ENCODE results near the gene MCF2L. TPM values are rescaled to one million over a fixed set of nuclear protein-coding genes. Genes with fewer than 3 reads are reported as not detected.

The MCF2L gene
- total RNA-seq, 2 donors from 2014 or later: 48.0 to 49.9 TPM

DNA sequence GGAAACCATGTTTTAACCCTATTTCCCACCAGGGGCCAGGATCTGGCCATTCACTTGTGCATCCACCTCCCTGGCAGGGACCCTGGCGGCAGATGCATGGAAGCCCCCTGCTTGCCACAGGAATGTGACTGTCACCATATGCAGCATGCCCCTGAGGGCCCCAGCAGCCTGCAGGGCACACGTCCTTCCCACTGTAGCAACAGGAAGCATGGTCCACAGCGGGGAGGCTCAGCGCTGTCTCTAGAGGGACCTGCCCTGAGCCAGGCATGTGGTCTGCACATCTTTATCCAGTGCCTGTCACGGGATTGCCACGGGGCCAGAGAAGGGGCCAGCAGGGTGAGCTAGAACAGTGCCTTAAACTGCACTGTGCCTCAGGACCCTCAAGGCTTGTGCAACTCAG is 34.9 kb upstream of the MCF2L start:
- no peaks in the 10 kb centered on the region for H3K36me3 ChIP-seq (ENCODE audit: control insufficient read depth, insufficient read depth, low read length)
- no peaks in the 10 kb centered on the region for H3K27me3 ChIP-seq (ENCODE audit: control insufficient read depth, insufficient read depth, low read length, poor library complexity, severe bottlenecking)
- no peak for DNase-seq
- Mint-ChIP-seq H3K9me3 (peaks cover 5% of the 10 kb centered on the region), H3K4me3 (no peak overlapping the region), H3K36me3 (ENCODE audit: low read depth) (peaks cover 5% of the 10 kb centered on the region), H3K4me1 (peaks cover 5% of the 10 kb centered on the region), H3K27ac (no peak overlapping the region), H3K27me3 (ENCODE audit: insufficient read depth) (no peaks in the 10 kb centered on the region)
- H3K4me3 ChIP-seq (ENCODE audit: low read length): no peak overlapping the region
- WGBS, 2 experiments (ENCODE audit: insufficient coverage in 1 of 2, insufficient read length in 1 of 2): 66 to 77% methylated on average over 3 to 6 of the region's 6 CpGs
- H3K9me3 ChIP-seq (ENCODE audit: control insufficient read depth, low read length): no peaks in the 10 kb centered on the region
- H3K27ac ChIP-seq (ENCODE audit: low read depth, low read length): no peak overlapping the region
- no peak overlapping the region for H3K9ac ChIP-seq (ENCODE audit: extremely low read depth, low read length, poor library complexity, severe bottlenecking)
- no peaks in the 10 kb centered on the region for H3K4me1 ChIP-seq (ENCODE audit: control insufficient read depth, insufficient read depth, low read length)
- TF ChIP-seq, protein P1, sequence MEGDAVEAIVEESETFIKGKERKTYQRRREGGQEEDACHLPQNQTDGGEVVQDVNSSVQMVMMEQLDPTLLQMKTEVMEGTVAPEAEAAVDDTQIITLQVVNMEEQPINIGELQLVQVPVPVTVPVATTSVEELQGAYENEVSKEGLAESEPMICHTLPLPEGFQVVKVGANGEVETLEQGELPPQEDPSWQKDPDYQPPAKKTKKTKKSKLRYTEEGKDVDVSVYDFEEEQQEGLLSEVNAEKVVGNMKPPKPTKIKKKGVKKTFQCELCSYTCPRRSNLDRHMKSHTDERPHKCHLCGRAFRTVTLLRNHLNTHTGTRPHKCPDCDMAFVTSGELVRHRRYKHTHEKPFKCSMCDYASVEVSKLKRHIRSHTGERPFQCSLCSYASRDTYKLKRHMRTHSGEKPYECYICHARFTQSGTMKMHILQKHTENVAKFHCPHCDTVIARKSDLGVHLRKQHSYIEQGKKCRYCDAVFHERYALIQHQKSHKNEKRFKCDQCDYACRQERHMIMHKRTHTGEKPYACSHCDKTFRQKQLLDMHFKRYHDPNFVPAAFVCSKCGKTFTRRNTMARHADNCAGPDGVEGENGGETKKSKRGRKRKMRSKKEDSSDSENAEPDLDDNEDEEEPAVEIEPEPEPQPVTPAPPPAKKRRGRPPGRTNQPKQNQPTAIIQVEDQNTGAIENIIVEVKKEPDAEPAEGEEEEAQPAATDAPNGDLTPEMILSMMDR (conservative IDR thresholded peaks at IDR 0.05): no peak

DNA sequence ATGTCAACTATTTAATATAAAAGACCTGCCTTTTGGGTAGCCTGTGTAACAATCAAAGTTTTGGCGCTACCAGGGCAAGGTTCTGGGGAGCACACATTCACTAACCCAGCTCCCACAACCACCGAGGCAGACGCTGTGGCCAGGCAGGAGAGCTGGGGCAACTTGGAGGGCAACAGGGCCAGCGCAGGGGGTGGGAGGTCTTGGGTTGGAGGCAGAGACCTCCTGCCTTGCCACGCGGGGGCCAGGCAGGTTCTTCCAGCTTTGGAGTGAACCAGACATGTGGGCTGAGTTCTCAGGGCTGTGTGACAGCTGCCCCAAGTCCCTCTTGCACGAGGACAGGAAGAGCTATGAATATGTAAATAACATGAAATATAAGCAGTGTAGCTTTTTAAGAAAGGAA is 30.3 kb upstream of the MCF2L start:
- H3K4me1 Mint-ChIP-seq: peaks cover 2% of the 10 kb centered on the region
- no peak overlapping the region for H3K27ac Mint-ChIP-seq
- H3K4me3 Mint-ChIP-seq: no peak overlapping the region
- H3K36me3 Mint-ChIP-seq (ENCODE audit: low read depth): peaks cover 5% of the 10 kb centered on the region
- 89 to 93% methylated on average over 5 to 7 of the region's 7 CpGs for WGBS, 2 experiments (ENCODE audit: insufficient coverage in 1 of 2, insufficient read length in 1 of 2)
- H3K4me1 ChIP-seq (ENCODE audit: control insufficient read depth, insufficient read depth, low read length): no peaks in the 10 kb centered on the region
- no peaks in the 10 kb centered on the region for H3K27me3 ChIP-seq (ENCODE audit: control insufficient read depth, insufficient read depth, low read length, poor library complexity, severe bottlenecking)
- H3K9me3 Mint-ChIP-seq: peaks cover 15% of the 10 kb centered on the region
- H3K9ac ChIP-seq (ENCODE audit: extremely low read depth, low read length, poor library complexity, severe bottlenecking): no peak overlapping the region
- H3K27ac ChIP-seq (ENCODE audit: low read depth, low read length): no peak overlapping the region
- no peaks in the 10 kb centered on the region for H3K36me3 ChIP-seq (ENCODE audit: control insufficient read depth, insufficient read depth, low read length)
- H3K4me3 ChIP-seq (ENCODE audit: low read length): no peak overlapping the region
- no peaks in the 10 kb centered on the region for H3K27me3 Mint-ChIP-seq (ENCODE audit: insufficient read depth)
- peaks cover 4% of the 10 kb centered on the region for H3K9me3 ChIP-seq (ENCODE audit: control insufficient read depth, low read length)
- TF ChIP-seq, protein P1 (conservative IDR thresholded peaks at IDR 0.05): no peak
- no peak for DNase-seq

DNA sequence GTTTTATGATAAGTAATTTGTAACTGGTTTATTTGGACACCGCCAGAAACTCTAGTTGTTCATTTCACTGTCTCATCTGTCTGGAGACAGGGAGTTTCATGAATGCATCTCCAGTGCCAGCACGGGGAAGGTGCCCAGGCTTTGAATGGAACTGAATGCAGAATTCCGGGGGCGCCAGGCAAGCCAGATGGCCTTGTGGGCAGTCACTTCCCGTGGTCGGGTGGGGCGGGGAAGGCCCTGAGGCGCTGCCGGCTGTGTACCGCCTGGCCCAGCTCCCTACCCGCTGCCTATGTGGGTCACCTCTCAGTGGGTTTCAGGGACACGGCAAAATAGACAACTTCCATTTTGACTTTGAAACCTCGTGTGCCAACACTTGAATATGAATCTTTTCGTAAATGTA is 28.8 kb upstream of the MCF2L start:
- no peak overlapping the region for H3K4me3 ChIP-seq (ENCODE audit: low read length)
- peaks cover 2% of the 10 kb centered on the region for H3K4me1 Mint-ChIP-seq
- peaks cover 5% of the 10 kb centered on the region for H3K36me3 Mint-ChIP-seq (ENCODE audit: low read depth)
- H3K4me3 Mint-ChIP-seq: no peak overlapping the region
- no peaks in the 10 kb centered on the region for H3K27me3 ChIP-seq (ENCODE audit: control insufficient read depth, insufficient read depth, low read length, poor library complexity, severe bottlenecking)
- H3K4me1 ChIP-seq (ENCODE audit: control insufficient read depth, insufficient read depth, low read length): no peaks in the 10 kb centered on the region
- H3K9me3 Mint-ChIP-seq: peaks cover 15% of the 10 kb centered on the region
- TF ChIP-seq, protein P1 (conservative IDR thresholded peaks at IDR 0.05): no peak
- DNase-seq: no peak
- WGBS, 2 experiments (ENCODE audit: insufficient coverage in 1 of 2, insufficient read length in 1 of 2): 92 to 93% methylated on average over 12 to 14 of the region's 14 CpGs
- H3K36me3 ChIP-seq (ENCODE audit: control insufficient read depth, insufficient read depth, low read length): no peaks in the 10 kb centered on the region
- H3K27ac Mint-ChIP-seq: no peak overlapping the region
- H3K27ac ChIP-seq (ENCODE audit: low read depth, low read length): no peak overlapping the region
- H3K9ac ChIP-seq (ENCODE audit: extremely low read depth, low read length, poor library complexity, severe bottlenecking): no peak overlapping the region
- H3K27me3 Mint-ChIP-seq (ENCODE audit: insufficient read depth): peaks cover 2% of the 10 kb centered on the region
- peaks cover 4% of the 10 kb centered on the region for H3K9me3 ChIP-seq (ENCODE audit: control insufficient read depth, low read length)
